ENCODE measurements around the gene CNIH2. TPM values are rescaled to one million over a fixed set of nuclear protein-coding genes. Genes with fewer than 3 reads are reported as not detected.
A peak's percentile ranks its signal among the peaks of the same experiment; 100 is the strongest.

The CNIH2 gene
- total and polyA plus RNA-seq, 9 of the 15 experiments (the other 6 are each of a cell fraction or from before 2014, with no cell fraction given), result 0.26 to 0.89 (median 0.40) TPM; not detected in 4

- TF ChIP-seq TSHZ1 (CRISPR knock-in tag; IDR thresholded peaks at IDR 0.05) (no peak), SMARCB1 (IDR thresholded peaks at IDR 0.05; ENCODE audit: insufficient read length, low read depth) (no peak)
These were observed 40.1 kb upstream of the CNIH2 start (continued) for GRCh38 chr11:66237867-66238266.

GRCh38 chr11:66238786-66239413 is 39.1 kb upstream of the CNIH2 start:
- no peak for ATAC-seq

More at GRCh38 chr11:66238786-66239413, 39.1 kb upstream of the CNIH2 start:
- Histone ChIP-seq H2AFZ (ENCODE audit: low read depth, low read length) (no peak overlapping the region), H3K9me3 (replicated peaks; ENCODE audit: control insufficient read depth, insufficient read depth, low read depth, low read length) (no peaks in the 10 kb centered on the region), H3K79me2 (ENCODE audit: control insufficient read depth, insufficient read depth, low read length) (no peaks in the 10 kb centered on the region), H3K27ac (ENCODE audit: extremely low read depth, low read depth, low read length) (no peak overlapping the region), H3K4me3 (no peak overlapping the region), H3K27me3 (ENCODE audit: control insufficient read depth in 2 of 2, insufficient read depth in 2 of 2, low read length in 2 of 2) (no peaks in the 10 kb centered on the region), H3K4me2 (ENCODE audit: insufficient read depth, low read length) (no peak overlapping the region), H3K9ac (ENCODE audit: insufficient read depth in 1 of 2, low read depth in 2 of 2, low read length in 2 of 2) (peak overlapping the region in 1 of 2 experiments; percentile 57; a peak in 2 of 4 replicates), H3K36me3 (ENCODE audit: control insufficient read depth, insufficient read depth, low read length) (peaks cover 36% of the 10 kb centered on the region; the same call in 2 of the 3 replicates), H4K20me1 (replicated peaks; ENCODE audit: control insufficient read depth, insufficient read depth, low read length) (peaks cover 5% of the 10 kb centered on the region; the same call in 1 of the 2 replicates), H3K4me1 (replicated peaks in 1 of 2; ENCODE audit: control insufficient read depth in 2 of 2, insufficient read depth in 2 of 2, low read length in 2 of 2) (peaks cover 0 to 6% of the 10 kb centered on the region in 2 experiments; a peak in 1 of 5 replicates), H3K9me1 (ENCODE audit: control insufficient read depth, insufficient read depth, low read length) (no peaks in the 10 kb centered on the region)
- in situ Hi-C loops (cut with MboI) (no loop called here), intact Hi-C loops (cut with micrococcal nuclease) (no loop called here)
- no TSS peak for BruUV-seq (replicated peaks)
- CTCF ChIA-PET (ENCODE audit: low intra/inter-chr PET ratio), result no interaction called here
- POLR2A ChIA-PET, result interaction anchor here (4.1 kb wide), 1 partner anchor 8 kb away, joined by 22 read pairs; no protein-coding TSS in a partner anchor
- FAIRE-seq (no peak), DNase-seq (ENCODE audit: extremely low read depth in 1 of 4, low spot score in 3 of 4) (no peak)
- TF ChIP-seq GATAD2B (IDR thresholded peaks at IDR 0.05; ENCODE audit: borderline replicate concordance) (no peak), ZNF778 (CRISPR knock-in tag; IDR thresholded peaks at IDR 0.05) (no peak), ZNF146 (CRISPR knock-in tag; IDR thresholded peaks at IDR 0.05; ENCODE audit: unreplicated experiment) (no peak), ZNF316 (IDR thresholded peaks at IDR 0.05) (no peak), CTCF (IDR thresholded peaks at IDR 0.05 in 2 of 3, conservative IDR thresholded peaks at IDR 0.05 in 1 of 3; ENCODE audit: insufficient read depth in 2 of 3, low read depth in 1 of 3, low read length in 3 of 3) (no peak), KDM4B (IDR thresholded peaks at IDR 0.05; ENCODE audit: borderline replicate concordance in 2 of 2, low read depth in 1 of 2) (no peak), ELK1 (CRISPR knock-in tag; IDR thresholded peaks at IDR 0.05) (no peak)
- 85% methylated on average over 13 of the region's 17 CpGs for WGBS (ENCODE audit: insufficient coverage, low coverage, missing lambda C conversion rate)

All from K562 (cell line).